Liver (tissue), 9 donors: ENCODE results near the gene TAS2R40. TPM values are rescaled to one million over a fixed set of nuclear protein-coding genes. Genes with fewer than 3 reads are reported as not detected.

Experiments
- DNase-seq: peaks from one replicate; pipeline ENCODE4 v3.0.0-alpha.2; 2017; ENCODE audit warnings: low spot score
- H3K27ac ChIP-seq, 2 donors: one replicate each; pipeline ENCODE4 v1.7.0; 2013; ENCODE audit warnings: inconsistent platforms in 2 of 2, low read length in 2 of 2, control low read depth in 1 of 2, low read depth in 1 of 2, mild to moderate bottlenecking in 1 of 2
- H3K27me3 ChIP-seq, 4 donors: one replicate each; pipeline versions ENCODE4 v1.6.1 to v1.7.0; 2013; ENCODE audit warnings: low read length in 3 of 4, inconsistent platforms in 1 of 4, mild to moderate bottlenecking in 1 of 4, moderate library complexity in 1 of 4; ENCODE audit not compliant: control insufficient read depth in 4 of 4, insufficient read depth in 4 of 4
- H3K36me3 ChIP-seq, 4 donors: one replicate each; pipeline versions ENCODE4 v1.6.1 to v1.7.0; 2013; ENCODE audit warnings: low read length in 3 of 4, mild to moderate bottlenecking in 3 of 4, low read depth in 1 of 4, moderate library complexity in 1 of 4; ENCODE audit not compliant: control insufficient read depth in 4 of 4, insufficient read depth in 3 of 4
- H3K4me1 ChIP-seq, 4 donors: one replicate each; pipeline versions ENCODE4 v1.6.1 to v1.7.0; 2013; ENCODE audit warnings: low read length in 3 of 4, mild to moderate bottlenecking in 3 of 4, moderate library complexity in 1 of 4; ENCODE audit not compliant: control insufficient read depth in 4 of 4, insufficient read depth in 4 of 4
- H3K4me3 ChIP-seq, 3 donors: one replicate each; pipeline versions ENCODE4 v1.6.1 to v1.7.0; 2013; ENCODE audit warnings: low read length in 3 of 3, control low read depth in 1 of 3, low read depth in 1 of 3, mild to moderate bottlenecking in 1 of 3
- H3K9ac ChIP-seq, 2 donors: one replicate each; pipeline ENCODE4 v1.7.0; 2013; ENCODE audit warnings: low read length in 2 of 2, mild to moderate bottlenecking in 2 of 2, moderate library complexity in 2 of 2, control low read depth in 1 of 2, low read depth in 1 of 2
- H3K9me3 ChIP-seq, 4 donors: one replicate each; pipeline versions ENCODE4 v1.6.1 to v1.7.0; 2013; ENCODE audit warnings: low read length in 3 of 4; ENCODE audit not compliant: control insufficient read depth in 4 of 4
- CTCF ChIP-seq: fragments of 150-350 bp; IDR thresholded peaks from 2 replicates; pipeline ENCODE4 v1.5.1; 2017; ENCODE audit warnings: improper control_type of control experiment, low read depth, low read length; ENCODE audit not compliant: missing input control
- EGR1 ChIP-seq, 2 donors: IDR thresholded peaks; 2 replicates each; pipeline ENCODE4 v1.6.1; 2016 to 2018; ENCODE audit warnings: antibody characterized with exemption in 2 of 2, low read depth in 2 of 2
- FOXA1 ChIP-seq: IDR thresholded peaks from 2 replicates; pipeline ENCODE4 v1.6.1; 2016; ENCODE audit warnings: antibody characterized with exemption
- FOXA2 ChIP-seq: IDR thresholded peaks from 2 replicates; pipeline ENCODE4 v1.6.1; 2016; ENCODE audit warnings: antibody characterized with exemption
- GABPA ChIP-seq, 2 donors: IDR thresholded peaks in 1 of 2; conservative IDR thresholded peaks in 1 of 2; 2 replicates each; pipeline ENCODE4 v1.6.1; 2016; ENCODE audit warnings: antibody characterized with exemption in 2 of 2, mild to moderate bottlenecking in 1 of 2, moderate library complexity in 1 of 2
- HNF4A ChIP-seq, 2 donors: conservative IDR thresholded peaks; 2 replicates each; pipeline ENCODE4 v1.6.1; 2016; ENCODE audit warnings: antibody characterized with exemption in 2 of 2, mild to moderate bottlenecking in 2 of 2
- HNF4G ChIP-seq: IDR thresholded peaks from 2 replicates; pipeline ENCODE4 v1.6.1; 2016; ENCODE audit warnings: antibody characterized with exemption
- JUND ChIP-seq, 2 donors: IDR thresholded peaks; 2 replicates each; pipeline ENCODE4 v1.6.1; 2016; ENCODE audit warnings: antibody characterized with exemption in 2 of 2
- MAX ChIP-seq: IDR thresholded peaks from 2 replicates; pipeline ENCODE4 v1.6.1; 2016; ENCODE audit warnings: antibody characterized with exemption
- NR2F2 ChIP-seq: IDR thresholded peaks from 2 replicates; pipeline ENCODE4 v1.6.1; 2016; ENCODE audit warnings: antibody characterized with exemption
- RAD21 ChIP-seq, 2 donors: IDR thresholded peaks; 2 replicates each; pipeline ENCODE4 v1.6.1; 2016; ENCODE audit warnings: antibody characterized with exemption in 2 of 2, mild to moderate bottlenecking in 2 of 2
- REST ChIP-seq: IDR thresholded peaks from 2 replicates; pipeline ENCODE4 v1.6.1; 2016; ENCODE audit warnings: antibody characterized with exemption, mild to moderate bottlenecking
- RXRA ChIP-seq, 2 donors: IDR thresholded peaks; 2 replicates each; pipeline ENCODE4 v1.6.1; 2017 to 2018; ENCODE audit warnings: antibody characterized with exemption in 2 of 2, mild to moderate bottlenecking in 1 of 2
- SP1 ChIP-seq: IDR thresholded peaks from 2 replicates; pipeline ENCODE4 v1.6.1; 2018; ENCODE audit warnings: antibody characterized with exemption, mild to moderate bottlenecking
- TAF1 ChIP-seq: conservative IDR thresholded peaks from 2 replicates; pipeline ENCODE4 v1.6.1; 2016; ENCODE audit warnings: antibody characterized with exemption, mild to moderate bottlenecking
- YY1 ChIP-seq: IDR thresholded peaks from 2 replicates; pipeline ENCODE4 v1.6.1; 2016; ENCODE audit warnings: antibody characterized with exemption, mild to moderate bottlenecking
- ZBTB33 ChIP-seq: IDR thresholded peaks from 2 replicates; pipeline ENCODE4 v1.6.1; 2016; ENCODE audit warnings: antibody characterized with exemption
- WGBS: extraction: QIAGEN DNeasy Blood & Tissue Kit; methylation state at CpG from one replicate; pipeline ENCODE4 v1.1.7; 2013; 5-methylcytosine and 5-hydroxymethylcytosine counted together
- polyA plus RNA-seq, 2 donors: library from polyadenylated mRNA; stranded (reverse) in 1 of 2; unstranded in 1 of 2; fragments of 200-250 nt in 1 of 2; fragments of >200 nt in 1 of 2; fragmentation: Nextera tagmentation in 1 of 2; extraction: Ambion mirVana in 1 of 2; gene quantifications; one replicate each; pipeline versions ENCODE4 v1.2.1 to v1.2.3, GENCODE V29; 2013 to 2015
- total RNA-seq, 2 donors: library from RNA; depleted of rRNA; stranded (reverse); fragments of >200 nt; gene quantifications; one replicate each; pipeline ENCODE4 v1.2.3, GENCODE V29; 2014
- donor health status: healthy.
- donor health status: healthy.
- donor health status: healthy.
- donor health status: healthy.
- donor health status: healthy.

Gene TAS2R40
- total RNA-seq (not detected), polyA plus RNA-seq (not detected)

- Histone ChIP-seq H3K36me3 (no peaks in the 10 kb centered on the region), H3K4me3 (no peak within 1 kb of the TSS), H3K27me3 (no peaks in the 10 kb centered on the region), H3K9me3 (no peaks in the 10 kb centered on the region), H3K4me1 (no peaks in the 10 kb centered on the region), H3K9ac (no peak within 1 kb of the TSS), H3K27ac (no peak within 1 kb of the TSS)
- TF ChIP-seq CTCF (no peak), HNF4G (no peak), FOXA2 (no peak), ZBTB33 (no peak), FOXA1 (no peak), MAX (no peak), RXRA (IDR thresholded peaks at IDR 0.05) (no peak), YY1 (no peak), REST (no peak), SP1 (no peak), TAF1 (no peak), EGR1 (IDR thresholded peaks at IDR 0.05; ENCODE audit: low read depth in 2 of 2) (no peak), JUND (IDR thresholded peaks at IDR 0.05) (no peak)
- no peak for DNase-seq
- WGBS: 56% methylated on average over 3 of the region's 3 CpGs
These were observed at the start of gene TAS2R40 for GRCh38 chr7:143221737-143222136. TAS2R40 (plus strand) TSS chr7:143222037; CDS start chr7:143222079, 42 bp downstream.

- Histone ChIP-seq H3K4me1 (peaks cover 0 to 8% (median 6%) of the 10 kb centered on the region in 4 donors), H3K4me3 (peak overlapping the region in 1 of 3 donors; percentile 37), H3K9ac (no peak overlapping the region), H3K27ac (no peak overlapping the region), H3K27me3 (no peaks in the 10 kb centered on the region), H3K36me3 (no peaks in the 10 kb centered on the region), H3K9me3 (no peaks in the 10 kb centered on the region)
- WGBS: 18% methylated on average over 4 of the region's 4 CpGs
- no peak for DNase-seq
- peak; percentile 17 to 32 for TF ChIP-seq RXRA (IDR thresholded peaks at IDR 0.05)
- TF ChIP-seq ZBTB33: no peak
- TF ChIP-seq NR2F2: no peak
- TF ChIP-seq GABPA (IDR thresholded peaks at IDR 0.05 in 1 of 2, conservative IDR thresholded peaks at IDR 0.05 in 1 of 2): no peak
- peak; percentile 12 to 19 for TF ChIP-seq HNF4A (conservative IDR thresholded peaks at IDR 0.05)
- TF ChIP-seq FOXA2: peak; percentile 74
- TF ChIP-seq RAD21 (IDR thresholded peaks at IDR 0.05): peak; percentile 37 to 52
- TF ChIP-seq HNF4G: no peak
- no peak for TF ChIP-seq EGR1 (IDR thresholded peaks at IDR 0.05; ENCODE audit: low read depth in 2 of 2)
- TF ChIP-seq YY1: peak; percentile 52
- TF ChIP-seq MAX: no peak
- TF ChIP-seq CTCF: no peak
These were observed 49.5 kb upstream of the TAS2R40 start for GRCh38 chr7:143172354-143172753.
